ENCODE results near the gene DOCK1. TPM values are rescaled to one million over a fixed set of nuclear protein-coding genes. Genes with fewer than 3 reads are reported as not detected.

Gene DOCK1
- total RNA-seq, 2 donors from 2014 or later: 46.4 to 49.0 TPM

- H3K36me3 ChIP-seq: no peaks in the 10 kb centered on the region
- no peak overlapping the region for H3K4me3 ChIP-seq
- intact Hi-C loops (cut with DNase I): no loop called here
- H3K27ac ChIP-seq: no peak overlapping the region
- no peaks in the 10 kb centered on the region for H3K9me3 ChIP-seq
- no peaks in the 10 kb centered on the region for H3K27me3 ChIP-seq
- H3K4me1 ChIP-seq: no peaks in the 10 kb centered on the region
- no peak for TF ChIP-seq CTCF (IDR thresholded peaks at IDR 0.05)
- H3K9ac ChIP-seq (ENCODE audit: low read depth in 2 of 2, low read length in 2 of 2): no peak overlapping the region
- no peak for DNase-seq
Measured at GRCh38 chr10:127485153-127485857, 580.1 kb downstream of the DOCK1 start.

- H3K27ac ChIP-seq: no peak overlapping the region
- intact Hi-C loops (cut with DNase I): no loop called here
- H3K36me3 ChIP-seq: no peaks in the 10 kb centered on the region
- no peaks in the 10 kb centered on the region for H3K9me3 ChIP-seq
- no peaks in the 10 kb centered on the region for H3K4me1 ChIP-seq
- no peak for DNase-seq
- no peaks in the 10 kb centered on the region for H3K27me3 ChIP-seq
- H3K9ac ChIP-seq (ENCODE audit: low read depth in 2 of 2, low read length in 2 of 2): no peak overlapping the region
- TF ChIP-seq CTCF (IDR thresholded peaks at IDR 0.05): no peak
- H3K4me3 ChIP-seq: no peak overlapping the region
Measured at GRCh38 chr10:127486355-127486754, 581.1 kb downstream of the DOCK1 start.

GRCh38 chr10:127492607-127493250, 587.5 kb downstream of the DOCK1 start:
- no peak for DNase-seq
- H3K9me3 ChIP-seq: no peaks in the 10 kb centered on the region
- no peak overlapping the region for H3K27ac ChIP-seq
- H3K4me1 ChIP-seq: no peaks in the 10 kb centered on the region
- intact Hi-C loops (cut with DNase I): no loop called here
- H3K4me3 ChIP-seq: no peak overlapping the region
- no peak overlapping the region for H3K9ac ChIP-seq (ENCODE audit: low read depth in 2 of 2, low read length in 2 of 2)
- no peaks in the 10 kb centered on the region for H3K36me3 ChIP-seq
- TF ChIP-seq CTCF (IDR thresholded peaks at IDR 0.05): no peak
- no peaks in the 10 kb centered on the region for H3K27me3 ChIP-seq

- no peak for TF ChIP-seq CTCF (IDR thresholded peaks at IDR 0.05)
- Histone ChIP-seq H3K9me3 (no peaks in the 10 kb centered on the region), H3K27ac (no peak overlapping the region), H3K4me3 (no peak overlapping the region), H3K9ac (ENCODE audit: low read depth in 2 of 2, low read length in 2 of 2) (no peak overlapping the region), H3K4me1 (no peaks in the 10 kb centered on the region), H3K36me3 (no peaks in the 10 kb centered on the region), H3K27me3 (no peaks in the 10 kb centered on the region)
- no peak for DNase-seq
- intact Hi-C loops (cut with DNase I): no loop called here
Measured at GRCh38 chr10:127496035-127496434, 590.8 kb downstream of the DOCK1 start.

- no peaks in the 10 kb centered on the region for H3K36me3 ChIP-seq
- H3K27ac ChIP-seq: no peak overlapping the region
- H3K4me3 ChIP-seq: no peak overlapping the region
- H3K9ac ChIP-seq (ENCODE audit: low read depth in 2 of 2, low read length in 2 of 2): no peak overlapping the region
- TF ChIP-seq CTCF (IDR thresholded peaks at IDR 0.05): no peak
- H3K4me1 ChIP-seq: no peaks in the 10 kb centered on the region
- no peaks in the 10 kb centered on the region for H3K9me3 ChIP-seq
- no peaks in the 10 kb centered on the region for H3K27me3 ChIP-seq
- intact Hi-C loops (cut with DNase I): no loop called here
- no peak for DNase-seq
Measured at GRCh38 chr10:127497685-127498084, 592.5 kb downstream of the DOCK1 start.

All from colonic mucosa (tissue), 4 donors.